GM18861 (cell line): ENCODE measurements around the gene PROZ.
"Not testable (repeated sequence)": the region's sequence is repeated elsewhere in the genome, so short reads cannot be mapped to it uniquely, and the experiment has no call there.

ENCODE experiments used
- ATAC-seq: cut with Tn5 transposase; IDR thresholded peaks from one replicate; pipeline ENCODE4 v1.9.1; 2021; ENCODE audit not compliant: unreplicated experiment

Gene PROZ

DNA sequence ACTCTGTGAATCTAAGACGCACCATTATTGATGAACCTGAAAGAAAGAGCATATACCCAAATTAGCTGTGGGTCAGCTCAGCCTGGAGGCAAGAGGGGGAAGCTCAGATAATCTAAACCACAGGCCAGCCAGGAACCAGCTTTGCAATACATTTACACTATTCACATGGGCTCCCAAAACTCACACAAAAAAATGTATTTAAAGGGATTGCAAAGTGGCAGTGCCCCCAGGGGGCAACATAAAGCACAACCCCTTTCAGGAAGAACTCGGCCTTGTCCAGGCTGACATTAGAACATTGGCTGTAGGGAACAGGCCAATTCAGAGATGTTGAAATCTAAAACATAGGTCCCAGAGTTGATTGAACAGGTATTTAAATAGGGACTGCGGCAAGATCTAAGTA is 3.2 kb upstream of the PROZ start:
- no peak for ATAC-seq

DNA sequence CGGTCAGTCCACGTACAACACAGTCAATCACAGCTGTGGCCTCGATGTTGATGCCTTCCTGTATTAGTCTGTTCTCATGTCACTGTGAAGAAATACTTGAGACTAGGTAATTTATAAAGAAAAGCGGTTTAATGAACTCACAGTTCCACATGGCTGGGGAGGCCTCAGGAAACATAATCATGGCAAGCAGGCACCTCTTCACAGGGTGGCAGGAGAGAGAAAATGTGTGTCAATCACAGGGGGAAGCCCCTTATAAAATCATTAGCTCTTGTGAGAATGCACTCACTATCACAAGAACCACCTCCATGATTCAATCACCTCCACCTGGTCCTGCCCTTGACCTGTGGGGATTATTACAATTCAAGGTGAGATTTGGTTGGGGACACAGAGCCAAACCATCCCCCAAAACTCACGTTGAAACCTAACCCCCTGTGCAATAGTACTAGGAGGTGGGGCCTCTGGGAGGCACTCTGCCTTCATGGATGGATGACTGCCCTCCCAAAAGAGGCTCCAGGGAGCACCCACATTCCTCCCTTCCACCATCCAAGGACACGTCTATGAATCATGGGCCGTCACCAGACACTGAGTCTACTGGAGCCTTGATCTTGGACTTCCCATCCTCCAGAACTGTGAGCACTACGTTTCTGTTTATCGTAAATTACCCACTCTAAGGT is 2.3 kb upstream of the PROZ start:
- ATAC-seq: no peak

DNA sequence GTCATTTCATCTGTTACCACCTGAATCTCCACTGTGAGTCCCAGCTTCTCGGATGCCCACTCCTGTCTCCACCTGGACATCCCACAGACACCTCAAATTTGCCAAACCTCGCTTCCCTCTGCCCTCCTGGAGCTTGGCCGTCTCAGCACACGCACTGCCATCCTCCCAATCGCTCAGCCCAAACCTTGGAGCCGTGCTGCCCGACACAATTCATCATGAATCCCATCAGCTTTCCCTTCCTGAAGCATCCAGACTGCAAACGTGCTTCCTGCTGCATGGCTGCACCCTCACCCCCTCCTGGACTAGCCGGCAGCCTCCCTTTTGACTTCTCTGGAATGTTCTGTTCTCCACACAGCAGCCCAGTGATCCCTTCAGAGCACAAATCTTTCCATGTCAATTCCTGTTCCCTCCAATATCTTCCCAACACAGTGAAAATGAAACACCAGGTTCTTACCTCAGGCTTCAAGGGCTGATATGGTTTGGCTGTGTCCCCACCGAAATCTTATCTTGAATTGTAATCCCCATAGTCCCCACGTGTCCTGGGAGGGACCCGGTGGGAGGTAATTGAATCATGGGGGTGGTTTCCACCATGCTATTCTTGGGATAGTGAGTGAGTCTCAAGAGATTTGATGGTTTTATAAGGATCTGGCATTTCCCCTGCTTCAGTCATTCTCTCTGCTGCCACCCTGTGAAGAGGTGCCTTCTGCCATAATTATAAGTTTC is 1.1 kb upstream of the PROZ start:
- ATAC-seq: no peak

DNA sequence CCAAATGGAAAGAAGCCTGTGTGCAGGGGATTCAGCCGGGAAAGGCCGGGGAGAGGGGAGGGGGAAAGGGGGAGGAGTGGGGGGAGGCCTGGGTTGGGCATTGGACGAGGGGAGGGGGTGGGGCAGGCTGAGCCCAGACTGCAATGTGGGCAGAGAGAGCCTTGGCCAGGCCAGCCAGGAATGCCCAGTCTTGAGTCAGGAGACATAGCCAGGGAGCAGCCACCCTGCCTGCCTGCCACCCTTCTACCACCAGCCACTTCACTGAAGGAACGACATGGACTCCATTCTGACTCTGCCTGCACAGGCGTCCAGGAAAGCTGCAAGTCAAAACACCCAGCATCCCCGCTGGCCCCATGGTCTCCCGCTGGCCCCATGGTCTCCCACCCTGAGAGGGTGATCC is 498 bp downstream of the PROZ start:
- ATAC-seq: no peak

DNA sequence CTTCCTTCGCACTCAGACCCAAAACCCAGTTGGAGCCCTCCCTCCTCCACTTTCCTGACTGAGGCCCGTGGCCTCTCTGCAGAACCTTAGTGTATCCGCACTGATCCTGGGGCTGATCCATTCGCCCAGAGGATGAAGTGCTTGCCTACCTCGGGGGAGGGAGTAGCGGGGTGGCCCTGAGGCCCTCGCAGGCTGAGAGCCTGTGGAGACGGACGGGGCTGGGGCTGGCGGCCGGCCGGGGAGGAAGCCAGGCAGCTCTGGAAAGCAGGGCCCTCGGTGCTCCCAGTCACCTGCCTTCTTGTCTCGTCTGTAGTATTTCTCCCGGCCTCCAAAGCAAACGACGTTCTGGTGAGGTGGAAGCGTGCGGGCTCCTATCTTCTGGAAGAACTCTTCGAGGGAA is 1.3 kb downstream of the PROZ start:
- ATAC-seq: no peak

DNA sequence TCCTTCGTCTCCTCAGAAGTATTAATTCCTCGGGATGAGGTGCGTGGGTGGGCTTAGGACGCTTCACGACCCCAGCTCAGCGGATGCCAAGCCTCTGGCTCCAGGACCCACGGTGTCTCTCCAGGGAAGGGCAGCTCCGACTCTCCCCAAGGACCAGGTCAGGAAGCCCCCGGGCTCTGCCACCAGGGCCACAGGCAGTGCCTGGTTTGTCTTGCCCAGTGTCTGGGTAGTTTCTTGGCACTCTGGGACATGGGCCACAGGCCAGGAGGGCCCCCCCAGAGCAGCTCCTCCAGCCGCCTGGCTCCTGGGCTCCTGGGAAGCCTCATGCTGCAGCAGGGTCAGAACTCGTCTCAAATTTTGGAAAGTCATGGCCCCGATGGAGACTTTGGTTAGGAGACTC is 2.5 kb downstream of the PROZ start:
- no peak for ATAC-seq

DNA sequence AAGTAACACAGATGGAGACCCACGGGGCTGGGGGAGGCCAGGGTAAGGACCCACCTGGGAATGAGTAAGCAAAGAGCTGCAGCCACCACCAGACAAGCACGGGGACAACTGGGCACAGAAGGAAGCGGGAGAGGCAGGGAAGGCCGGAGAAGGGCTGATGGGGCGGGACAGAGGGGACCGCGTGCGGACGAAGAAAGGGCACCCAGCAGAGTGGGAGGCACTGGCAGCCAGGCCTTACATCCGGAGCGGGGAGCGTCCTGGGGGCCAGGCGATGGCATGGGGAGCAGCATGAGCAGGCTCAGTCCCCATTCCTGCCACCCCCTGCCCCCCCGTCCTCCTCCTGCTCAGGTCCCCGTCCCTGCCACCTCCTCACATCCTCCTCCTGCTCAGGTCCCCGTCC is 3.0 kb downstream of the PROZ start:
- no peak for ATAC-seq

DNA sequence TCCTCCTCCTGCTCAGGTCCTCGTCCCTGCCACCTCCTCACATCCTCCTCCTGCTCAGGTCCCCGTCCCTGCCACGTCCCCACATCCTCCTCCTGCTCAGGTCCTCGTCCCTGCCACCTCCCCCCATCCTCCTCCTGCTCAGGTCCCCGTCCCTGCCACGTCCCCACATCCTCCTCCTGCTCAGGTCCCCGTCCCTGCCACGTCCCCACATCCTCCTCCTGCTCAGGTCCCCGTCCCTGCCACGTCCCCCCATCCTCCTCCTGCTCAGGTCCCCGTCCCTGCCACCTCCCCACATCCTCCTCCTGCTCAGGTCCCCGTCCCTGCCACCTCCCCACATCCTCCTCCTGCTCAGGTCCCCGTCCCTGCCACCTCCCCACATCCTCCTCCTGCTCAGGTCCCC is 3.5 kb downstream of the PROZ start:
- not testable (repeated sequence) for ATAC-seq

DNA sequence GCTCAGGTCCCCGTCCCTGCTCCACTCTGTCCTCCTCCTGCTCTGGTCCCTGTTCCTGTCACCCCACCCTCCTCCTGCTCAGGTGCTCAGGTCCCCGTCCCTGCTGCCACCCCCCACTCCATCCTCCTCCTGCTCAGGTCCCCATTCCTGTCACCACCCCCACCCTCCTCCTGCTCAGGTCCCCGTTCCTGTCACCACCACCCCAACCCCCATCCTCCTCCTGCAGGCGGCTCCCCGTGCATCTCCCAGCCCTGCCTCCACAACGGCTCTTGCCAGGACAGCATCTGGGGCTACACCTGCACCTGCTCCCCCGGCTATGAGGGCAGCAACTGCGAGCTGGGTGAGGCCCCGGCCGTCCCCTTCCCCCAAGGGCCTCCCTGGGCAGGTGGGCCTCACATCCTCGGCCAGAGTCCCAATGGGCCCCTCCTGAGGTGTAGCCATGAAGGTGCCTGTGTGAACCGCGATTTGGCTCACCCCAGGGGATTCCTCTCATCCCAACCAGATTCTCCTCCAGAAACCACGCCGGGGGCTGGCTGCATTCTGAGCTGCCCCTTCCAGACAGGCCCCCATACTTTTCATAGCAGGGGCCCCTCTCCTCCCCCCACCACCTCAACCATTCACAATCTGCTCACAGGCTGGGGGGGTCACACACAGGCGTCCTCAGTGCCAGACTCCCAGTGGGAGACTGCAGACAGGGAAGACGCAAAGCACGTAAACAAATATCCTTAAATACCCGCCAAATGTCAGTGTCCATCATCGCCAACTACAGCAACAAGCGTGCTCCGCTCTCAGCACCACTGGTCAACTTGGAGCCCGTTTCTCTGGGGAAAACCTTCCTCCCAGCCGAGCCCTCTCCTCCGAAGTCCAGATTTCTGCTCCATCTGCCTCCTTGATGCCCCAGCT is 4.6 kb downstream of the PROZ start:
- no peak for ATAC-seq

DNA sequence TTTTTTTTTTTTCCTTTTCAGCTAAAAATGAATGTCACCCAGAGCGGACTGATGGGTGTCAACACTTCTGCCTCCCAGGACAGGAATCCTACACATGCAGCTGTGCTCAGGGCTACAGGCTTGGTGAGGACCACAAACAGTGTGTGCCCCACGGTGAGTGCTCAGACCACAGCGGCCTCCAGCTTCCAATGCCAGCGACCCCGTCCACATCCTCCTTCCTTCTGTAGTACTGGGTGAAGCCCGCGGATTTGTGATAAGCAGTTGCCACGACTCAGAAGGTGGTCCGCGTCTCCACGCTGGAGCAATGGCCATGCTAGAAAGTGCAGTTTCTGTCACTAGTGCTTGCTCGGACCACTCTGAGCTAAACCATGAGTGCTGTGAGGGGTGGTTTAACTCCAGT is 6.0 kb downstream of the PROZ start:
- no peak for ATAC-seq

DNA sequence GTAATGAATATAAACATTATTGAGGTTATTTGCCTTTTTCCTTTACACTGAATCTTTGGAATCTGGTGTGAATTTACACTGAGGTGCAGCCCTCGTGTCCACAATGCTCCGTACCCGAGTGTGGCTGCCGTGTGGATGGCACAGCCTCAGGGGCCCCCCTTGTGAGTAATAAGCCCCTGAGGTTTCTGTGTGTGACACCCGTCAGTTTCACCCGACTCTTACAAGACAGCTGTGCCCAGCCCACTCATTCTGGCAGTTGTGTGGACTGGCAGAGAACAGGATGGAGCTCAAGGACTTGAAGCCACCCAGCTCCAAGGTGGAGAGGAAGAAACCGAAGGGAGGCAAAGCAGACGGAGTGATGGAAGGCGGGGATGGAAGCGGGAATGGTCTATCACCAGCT is 7.8 kb downstream of the PROZ start:
- ATAC-seq: no peak

DNA sequence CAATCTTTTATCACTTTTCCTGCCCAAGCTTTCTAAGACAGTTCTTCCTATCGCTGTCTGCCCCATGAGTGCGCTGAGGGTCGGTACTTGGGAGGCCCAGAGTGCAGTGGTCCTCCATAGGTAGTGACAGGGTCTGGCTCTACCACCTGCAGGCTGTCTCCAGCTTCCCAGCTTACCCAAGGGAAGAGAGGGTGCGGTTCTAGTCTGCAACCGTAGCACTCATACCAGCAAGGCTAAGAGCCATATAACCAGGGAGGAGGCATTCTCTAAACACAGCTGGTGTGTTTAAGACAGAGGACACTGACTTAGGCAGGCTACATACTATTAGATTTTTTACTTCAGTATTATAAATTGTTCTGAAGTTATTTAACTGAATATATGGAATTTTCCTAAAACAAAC is 8.2 kb downstream of the PROZ start:
- no peak for ATAC-seq

DNA sequence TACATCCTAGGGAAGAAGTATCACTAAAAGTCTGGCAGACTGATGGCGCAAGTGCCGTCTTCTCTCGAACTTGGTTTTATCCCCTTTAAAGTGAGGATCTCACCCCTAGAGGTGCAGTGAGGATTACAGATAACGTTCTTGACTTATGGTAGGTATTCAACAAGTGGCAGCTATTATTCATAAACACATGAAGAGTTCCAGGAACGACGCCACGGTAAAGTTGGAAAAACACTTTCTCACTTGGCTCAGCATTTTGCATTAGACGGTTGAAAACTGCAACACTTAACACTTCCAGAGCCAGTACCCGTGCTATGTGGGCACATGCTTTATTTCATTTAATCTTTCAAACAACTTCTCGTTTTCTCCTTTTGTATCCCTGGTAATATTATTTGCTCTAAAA is 8.7 kb downstream of the PROZ start:
- ATAC-seq: no peak

DNA sequence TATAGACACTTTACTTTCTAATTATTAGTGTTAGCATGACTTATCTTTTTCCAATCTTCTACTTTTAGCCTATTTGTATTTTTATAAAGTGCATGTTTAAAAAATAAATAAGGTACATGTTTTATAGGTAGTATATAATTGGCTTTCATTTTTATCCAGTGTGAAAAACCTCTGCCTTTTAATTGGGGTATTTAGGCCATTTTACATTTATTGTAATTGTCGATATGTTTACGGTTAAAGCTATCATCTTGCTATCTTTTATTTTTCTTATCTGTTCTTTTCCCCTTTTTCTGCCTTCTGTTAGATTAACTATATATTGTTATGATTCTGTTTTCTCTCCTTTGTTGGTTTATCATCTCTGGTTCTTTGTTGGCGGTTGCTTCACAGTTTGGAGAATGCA is 9.1 kb downstream of the PROZ start:
- no peak for ATAC-seq

DNA sequence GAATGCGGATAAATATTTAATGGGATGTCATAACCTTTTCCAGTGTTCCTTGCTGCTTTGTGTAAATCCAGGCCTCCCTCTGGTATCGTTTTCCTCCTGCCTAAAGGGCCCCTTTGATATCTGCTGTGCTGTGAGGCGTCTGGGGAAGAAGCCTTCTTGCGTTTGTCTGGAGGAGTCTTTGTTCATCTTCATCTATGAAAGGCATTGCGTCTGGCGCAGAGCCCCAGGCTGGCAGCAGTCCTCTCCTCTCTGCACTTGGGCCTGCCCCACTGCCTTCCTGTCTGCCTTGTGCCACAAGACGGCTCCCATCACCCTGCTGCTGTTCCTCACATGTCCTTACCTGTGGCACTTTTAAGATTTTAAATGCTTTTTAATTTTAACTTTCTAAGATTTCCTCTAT is 9.8 kb downstream of the PROZ start:
- ATAC-seq: no peak

DNA sequence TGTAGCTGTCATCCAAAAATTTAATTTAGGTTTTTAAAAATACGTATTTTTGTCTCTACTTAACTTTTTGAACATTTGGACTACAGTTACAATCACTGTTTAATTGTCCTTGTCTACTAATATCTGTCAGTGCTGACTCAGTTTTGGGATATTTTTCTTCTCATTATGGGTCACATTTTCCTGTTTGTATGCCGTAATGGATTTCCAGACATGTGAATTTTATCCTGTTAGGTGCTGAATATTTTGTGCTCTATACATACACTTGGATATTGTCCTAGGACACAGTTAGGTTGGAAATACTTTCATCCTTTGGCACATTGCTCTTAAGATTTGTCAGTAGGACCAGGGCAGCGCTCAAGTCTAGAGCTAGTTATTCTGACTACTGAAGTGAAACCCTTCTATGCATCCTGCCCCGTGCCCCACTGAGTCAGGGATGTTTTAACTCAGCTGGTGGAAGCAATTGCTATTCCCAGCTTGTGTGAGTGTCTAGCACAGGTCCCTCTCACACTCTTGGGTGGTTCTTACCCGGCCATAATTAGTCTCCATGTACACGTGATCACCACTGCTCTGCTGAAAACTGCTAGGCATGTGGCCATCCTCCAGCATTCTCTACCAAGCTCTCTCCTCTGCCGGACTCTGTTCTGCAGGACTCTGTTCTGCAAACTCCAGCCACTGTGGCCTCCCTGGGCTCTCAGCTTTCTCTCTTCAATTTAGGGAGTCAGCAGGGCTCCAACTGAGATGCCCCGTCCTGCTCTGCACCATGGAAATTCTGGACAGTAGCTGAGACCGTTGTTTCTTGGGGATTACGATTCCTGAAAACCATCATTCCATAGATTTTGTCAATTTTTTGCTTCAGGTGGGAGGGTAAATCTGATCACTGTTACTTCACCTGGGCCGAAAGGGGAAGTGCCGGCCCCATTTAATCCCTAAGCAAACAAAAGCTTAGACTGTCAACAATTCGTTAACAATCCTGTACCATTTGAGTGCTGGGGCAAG is 11.1 kb downstream of the PROZ start:
- ATAC-seq: no peak

DNA sequence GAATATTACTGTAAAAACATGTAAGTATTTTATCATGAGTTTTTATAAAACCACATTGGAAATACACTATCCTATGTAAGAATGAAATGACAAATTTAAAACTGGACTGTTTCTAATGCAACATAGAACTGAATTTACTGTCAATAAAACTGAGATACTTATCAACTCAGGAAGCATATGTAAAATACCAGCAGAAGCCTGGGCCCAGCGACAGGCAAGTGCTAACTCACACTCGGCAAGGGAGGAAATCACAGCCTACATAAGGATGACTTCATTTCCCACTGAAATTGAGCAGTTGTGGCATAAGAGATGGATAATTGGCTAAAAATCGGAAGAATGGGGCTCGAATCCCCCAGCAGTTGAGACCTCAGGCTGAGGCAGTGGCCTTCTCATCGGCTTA is 12.1 kb downstream of the PROZ start:
- ATAC-seq: no peak

DNA sequence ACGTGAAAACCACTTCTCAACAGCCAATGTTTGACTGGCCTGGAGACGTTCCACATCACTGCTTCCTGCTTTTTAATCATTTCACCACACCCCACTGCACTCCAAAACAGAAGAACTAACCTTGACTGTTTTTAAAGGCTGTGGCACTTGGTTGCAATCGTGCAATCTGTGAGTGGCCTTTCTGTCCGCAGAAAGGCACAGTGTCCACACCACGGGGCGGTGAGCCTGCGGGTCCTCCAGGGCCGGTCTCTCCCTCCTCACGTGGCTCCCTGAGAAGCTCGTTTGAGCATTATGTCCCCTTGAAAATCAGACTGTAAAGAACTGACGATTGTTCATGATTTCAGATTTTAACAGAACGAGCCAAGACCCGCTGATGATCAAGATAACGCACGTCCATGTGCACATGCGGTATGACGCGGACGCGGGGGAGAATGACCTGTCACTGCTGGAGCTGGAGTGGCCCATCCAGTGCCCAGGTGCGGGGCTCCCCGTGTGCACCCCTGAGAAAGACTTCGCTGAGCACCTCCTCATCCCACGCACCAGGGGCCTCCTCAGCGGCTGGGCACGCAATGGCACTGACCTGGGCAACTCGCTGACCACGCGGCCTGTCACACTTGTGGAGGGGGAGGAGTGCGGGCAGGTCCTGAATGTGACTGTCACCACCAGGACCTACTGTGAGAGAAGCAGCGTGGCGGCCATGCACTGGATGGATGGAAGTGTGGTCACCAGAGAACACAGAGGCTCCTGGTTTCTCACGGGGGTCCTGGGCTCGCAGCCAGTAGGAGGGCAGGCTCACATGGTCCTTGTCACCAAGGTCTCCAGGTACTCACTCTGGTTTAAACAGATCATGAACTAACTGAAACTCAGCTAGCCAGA is 13.0 kb downstream of the PROZ start:
- ATAC-seq: no peak

DNA sequence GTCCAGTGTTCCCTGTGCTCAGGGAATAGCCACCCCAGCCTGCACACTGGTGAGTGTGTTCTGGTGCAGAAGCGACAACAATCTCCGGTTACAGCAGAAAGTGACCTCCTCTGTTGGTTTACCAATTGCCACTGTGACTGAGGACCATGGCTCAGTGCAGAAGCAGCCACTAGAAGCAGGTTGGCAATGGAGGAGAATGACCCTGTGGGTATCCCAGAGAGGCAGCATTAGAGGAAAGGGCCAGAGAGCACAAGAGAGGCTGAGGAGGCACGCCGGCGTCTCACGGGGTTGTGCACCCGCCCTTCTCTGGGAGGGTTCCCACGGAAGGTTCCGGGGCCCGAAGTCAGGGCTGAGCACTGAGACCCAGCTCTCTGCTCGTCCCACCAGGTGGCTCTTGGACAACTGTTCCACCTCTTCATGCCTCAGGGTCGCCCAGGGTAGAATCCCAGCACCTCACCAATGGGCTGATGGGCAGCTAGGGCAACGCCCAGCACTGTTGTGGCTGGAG is 14.0 kb downstream of the PROZ start:
- no peak for ATAC-seq

DNA sequence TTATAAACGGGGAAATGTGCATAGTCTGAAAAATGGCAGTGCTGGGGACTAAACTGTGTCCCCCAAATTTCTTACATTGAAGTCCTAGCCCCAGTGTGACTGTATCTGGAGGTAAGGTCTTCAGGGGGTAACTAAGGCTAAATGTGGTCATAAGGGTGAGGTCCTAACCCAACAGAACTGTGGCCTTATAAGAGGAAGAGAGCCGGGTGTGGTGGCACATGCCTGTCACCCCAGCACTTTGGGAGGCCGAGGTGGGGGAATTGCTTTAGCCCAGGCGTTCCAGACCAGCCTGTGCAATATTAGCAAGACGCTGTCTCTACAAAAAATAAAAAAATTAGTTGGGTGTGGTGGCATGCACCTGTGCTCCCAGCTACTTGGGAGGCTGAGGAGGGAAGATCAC is 17.8 kb downstream of the PROZ start:
- no peak for ATAC-seq
